Hepatic stellate cell (primary cell): ENCODE measurements around the gene SMIM45.

Experiments
- DNase-seq: peaks from one replicate; pipeline ENCODE4 v3.0.0; 2011; ENCODE audit warnings: low spot score

Gene SMIM45

GRCh38 chr22:42007922-42008321 lies 56.0 kb downstream of the SMIM45 start:
- DNase-seq = no peak
